Endothelial cell of umbilical vein (primary cell): ENCODE results near the gene STAT5A. TPM values are rescaled to one million over a fixed set of nuclear protein-coding genes. Genes with fewer than 3 reads are reported as not detected.

Source experiments
- BruUV-seq: library from RNA; stranded (reverse); fragments of 400-500 nt; replicated peaks from 2 replicates; lab custom pipeline; 2021; lab: Mats Ljungman, UMichigan
- CTCF ChIA-PET: fragments of 300-600, 350-600 bp; sonication (Branson Sonifier 250); formaldehyde crosslinking; loops from one replicate; lab custom pipeline; 2021; ENCODE audit warnings: antibody characterized with exemption, inconsistent platforms; lab: Charles Lee
- POLR2A ChIA-PET: fragments of 300-600, 350-600 bp; sonication (Branson Sonifier 250); formaldehyde crosslinking; loops from one replicate; lab custom pipeline; 2021; ENCODE audit warnings: antibody characterized with exemption, inconsistent platforms; lab: Charles Lee
- DNase-seq: peaks from one replicate; pipeline ENCODE4 v3.0.0-alpha.2; 2011; ENCODE audit warnings: low read depth, low spot score
- FAIRE-seq: peaks from 2 replicates; lab custom pipeline; 2011; peaks lifted over from hg19 to GRCh38; lab: Jason Lieb, UNC
- H2AFZ ChIP-seq: 2 replicates; pipeline ENCODE4 v1.6.0; 2012; ENCODE audit warnings: low read depth, low read length, control low read depth, inconsistent platforms
- H3K27ac ChIP-seq: 2 replicates; pipeline ENCODE4 v1.5.1; 2011; ENCODE audit warnings: low read depth, mild to moderate bottlenecking, control low read depth, low read length, moderate library complexity; ENCODE audit not compliant: insufficient read depth
- H3K27me3 ChIP-seq, 2 experiments: 2 replicates each; pipeline versions ENCODE4 v1.6.0 to v1.6.1; 2011; ENCODE audit warnings: low read length in 2 of 2, mixed read lengths in 1 of 2; ENCODE audit not compliant: control insufficient read depth in 2 of 2, insufficient read depth in 2 of 2
- H3K36me3 ChIP-seq, 2 experiments: 2 replicates in 1 of 2; 3 replicates in 1 of 2; pipeline ENCODE4 v1.5.1; 2011; ENCODE audit warnings: low read length in 2 of 2, mild to moderate bottlenecking in 1 of 2, moderate library complexity in 1 of 2; ENCODE audit not compliant: control insufficient read depth in 2 of 2, insufficient read depth in 2 of 2; ENCODE audit errors: extremely low read depth in 1 of 2
- H3K4me1 ChIP-seq: 3 replicates; pipeline ENCODE4 v1.5.1; 2011; ENCODE audit warnings: mild to moderate bottlenecking, low read length; ENCODE audit not compliant: control insufficient read depth, insufficient read depth; ENCODE audit errors: extremely low read depth
- H3K4me2 ChIP-seq: 2 replicates; pipeline ENCODE4 v1.6.1; 2011; ENCODE audit warnings: low read length, control low read depth, mixed read lengths; ENCODE audit not compliant: insufficient read depth
- H3K4me3 ChIP-seq, 3 experiments: fragments of 200-600 bp in 1 of 3; sonication (generic), shearing (Covaris generic) in 1 of 3; replicated peaks in 1 of 3; 2 replicates each; pipeline ENCODE4 v1.5.1; 2011 to 2016; ENCODE audit warnings: control low read depth in 3 of 3, low read length in 3 of 3, mild to moderate bottlenecking in 2 of 3, inconsistent platforms in 1 of 3, low read depth in 1 of 3, moderate library complexity in 1 of 3; ENCODE audit not compliant: insufficient read depth in 1 of 3
- H3K79me2 ChIP-seq: 2 replicates; pipeline ENCODE4 v1.6.0; 2012; ENCODE audit warnings: low read length, inconsistent platforms; ENCODE audit not compliant: control insufficient read depth, insufficient read depth
- H3K9ac ChIP-seq: replicated peaks from 2 replicates; pipeline ENCODE3; 2011; ENCODE audit warnings: low read length, control low read depth; ENCODE audit not compliant: insufficient read depth; ENCODE audit errors: extremely low read depth
- H3K9me1 ChIP-seq: replicated peaks from 3 replicates; pipeline ENCODE4 v1.6.0; 2011; ENCODE audit warnings: mild to moderate bottlenecking, low read length; ENCODE audit not compliant: control insufficient read depth, insufficient read depth; ENCODE audit errors: extremely low read depth
- H3K9me3 ChIP-seq: replicated peaks from 2 replicates; pipeline ENCODE4 v1.5.1; 2012; ENCODE audit warnings: low read length, inconsistent platforms; ENCODE audit not compliant: control insufficient read depth, insufficient read depth
- H4K20me1 ChIP-seq: replicated peaks from 2 replicates; pipeline ENCODE3; 2011; ENCODE audit warnings: mild to moderate bottlenecking, low read length; ENCODE audit not compliant: control insufficient read depth, insufficient read depth; ENCODE audit errors: extremely low read depth
- CTCF ChIP-seq, 2 donors: IDR thresholded peaks; 1 replicate in 1 of 2; 2 replicates in 1 of 2; pipeline ENCODE4 v1.5.1; 2011; ENCODE audit warnings: low read length in 2 of 2, mild to moderate bottlenecking in 2 of 2, moderate library complexity in 2 of 2, control low read depth in 1 of 2, inconsistent platforms in 1 of 2, low read depth in 1 of 2; ENCODE audit not compliant: insufficient read depth in 1 of 2; ENCODE audit errors: extremely low read depth in 1 of 2
- EZH2 ChIP-seq: IDR thresholded peaks from 2 replicates; pipeline ENCODE4 v1.6.1; 2012; ENCODE audit warnings: borderline replicate concordance, low read depth, mild to moderate bottlenecking, moderate library complexity, low read length, inconsistent platforms; ENCODE audit not compliant: severe bottlenecking
- FOS ChIP-seq: IDR thresholded peaks from 2 replicates; pipeline ENCODE4 v1.6.1; 2011; ENCODE audit warnings: mild to moderate bottlenecking, low read length, moderate library complexity, borderline replicate concordance; ENCODE audit not compliant: insufficient read depth
- JUN ChIP-seq: IDR thresholded peaks from 2 replicates; pipeline ENCODE4 v1.6.1; 2011; ENCODE audit warnings: borderline replicate concordance, low read depth; ENCODE audit not compliant: insufficient read length, insufficient read depth
- MAX ChIP-seq: IDR thresholded peaks from 2 replicates; pipeline ENCODE4 v1.6.1; 2011; ENCODE audit not compliant: insufficient read depth, insufficient read length
- MYC ChIP-seq: IDR thresholded peaks from one replicate; pipeline ENCODE4 v1.6.1; 2011; ENCODE audit warnings: mild to moderate bottlenecking, low read depth, low read length
- dilution Hi-C: fragments of 300-500 bp; cut with MboI; formaldehyde crosslinking; loops from one replicate; pipeline ENCODE4 v1.15.0; 2019; ENCODE audit warnings: low sequenced_read_pairs; ENCODE audit not compliant: extremely low pct_ligation_motif_present
- intact Hi-C: fragments of 100-400 bp; cut with micrococcal nuclease; formaldehyde crosslinking; loops from one replicate; pipeline ENCODE4 v1.10.0; 2022
- polyA plus RNA-seq, 4 experiments: library from polyadenylated mRNA; depleted of rRNA in 3 of 4; stranded (reverse) in 3 of 4; unstranded in 1 of 4; fragments of >200 nt; gene quantifications; 2 replicates each; pipeline versions ENCODE4 v1.2.1 to v1.2.3, GENCODE V29; 2011 to 2012; ENCODE audit warnings: missing spikeins in 1 of 4
- total RNA-seq: library from RNA; stranded (reverse); gene quantifications from 2 replicates; pipeline ENCODE4 v1.2.3, GENCODE V29; 2021

Gene STAT5A
- total and polyA plus RNA-seq, 2 donors (not counting 3 experiments of a cell fraction or from before 2014, with no cell fraction given), result 18.0 to 23.4 TPM

GRCh38 chr17:42283241-42284023, 4.9 kb upstream of the STAT5A start:
- DNase-seq, result no peak
- no peak overlapping the region for H3K9ac ChIP-seq
- no peak overlapping the region for H3K4me3 ChIP-seq
- POLR2A ChIA-PET, result no interaction called here
- dilution Hi-C loops, result no loop called here
- no peak overlapping the region for H3K27ac ChIP-seq
- no peaks in the 10 kb centered on the region for H3K9me3 ChIP-seq
- no peak overlapping the region for H3K4me2 ChIP-seq
- no peaks in the 10 kb centered on the region for H3K27me3 ChIP-seq
- CTCF ChIA-PET, result interaction anchor here (1.0 to 1.2 kb wide), 2 partner anchors 61 to 234 kb away, joined by 3 to 4 read pairs; no protein-coding TSS in a partner anchor
- H3K4me1 ChIP-seq, result peaks cover 12% of the 10 kb centered on the region
- H3K79me2 ChIP-seq, result no peaks in the 10 kb centered on the region
- no peaks in the 10 kb centered on the region for H4K20me1 ChIP-seq
- no TSS peak for BruUV-seq
- intact Hi-C loops, result no loop called here
- no peaks in the 10 kb centered on the region for H3K36me3 ChIP-seq
- no peak for FAIRE-seq
- H3K9me1 ChIP-seq, result no peaks in the 10 kb centered on the region
- no peak for TF ChIP-seq CTCF (IDR thresholded peaks at IDR 0.05; ENCODE audit: extremely low read depth in 1 of 2, insufficient read depth in 1 of 2, low read depth in 1 of 2, low read length in 2 of 2)
- TF ChIP-seq JUN, result no peak
- no peak for TF ChIP-seq MAX
- no peak for TF ChIP-seq EZH2
- no peak for TF ChIP-seq FOS
- TF ChIP-seq MYC, result no peak
- no peak overlapping the region for H2AFZ ChIP-seq
